ENCODE data around the gene CEP85L. TPM values are rescaled to one million over a fixed set of nuclear protein-coding genes. Genes with fewer than 3 reads are reported as not detected.

Gene CEP85L
- total and polyA plus RNA-seq, 10 of the 15 experiments (the other 5 are each of a cell fraction or from before 2014, with no cell fraction given) = 1.8 to 10.9 (median 7.1) TPM

- TF ChIP-seq SKIL (IDR thresholded peaks at IDR 0.05; ENCODE audit: low read depth, poor library complexity, severe bottlenecking) = peak; percentile 54
- no peak for TF ChIP-seq ZNF217 (IDR thresholded peaks at IDR 0.05)
- peak; percentile 39; the same call in 1 of the 2 replicates for TF ChIP-seq ATF7 (IDR thresholded peaks at IDR 0.05; ENCODE audit: low read depth)
- TF ChIP-seq E2F4 (IDR thresholded peaks at IDR 0.05; ENCODE audit: low read depth, low read length) = no peak
- TF ChIP-seq DPF2 (IDR thresholded peaks at IDR 0.05) = peak; percentile 30; the same call in 1 of the 2 replicates
- no peak for TF ChIP-seq NKRF (conservative IDR thresholded peaks at IDR 0.05)
- 0 out of 2 replicates have a peak, but pooled peaks have one; percentile 9 for TF ChIP-seq ZNF384 (IDR thresholded peaks at IDR 0.05; ENCODE audit: borderline replicate concordance, low read depth, low read length)
- TF ChIP-seq TCF3 (IDR thresholded peaks at IDR 0.05; ENCODE audit: borderline replicate concordance, insufficient read depth, low read depth, low read length) = no peak
- TF ChIP-seq PKNOX1 (IDR thresholded peaks at IDR 0.05) = 0 out of 2 replicates have a peak, but pooled peaks have one; percentile 26
- no peak for TF ChIP-seq TBL1XR1 (IDR thresholded peaks at IDR 0.05; ENCODE audit: low read depth, low read length)
Observed at GRCh38 chr6:118485601-118486550, 165.5 kb downstream of the CEP85L start (continued).

Measured in GM12878 (cell line).